HG03460 (cell line): Measurements from ENCODE around the gene AMPD2.

Source experiments
- ATAC-seq: cut with Tn5 transposase; IDR thresholded peaks from one replicate; pipeline ENCODE4 v1.9.1; 2021; ENCODE audit not compliant: unreplicated experiment

Gene AMPD2

DNA sequence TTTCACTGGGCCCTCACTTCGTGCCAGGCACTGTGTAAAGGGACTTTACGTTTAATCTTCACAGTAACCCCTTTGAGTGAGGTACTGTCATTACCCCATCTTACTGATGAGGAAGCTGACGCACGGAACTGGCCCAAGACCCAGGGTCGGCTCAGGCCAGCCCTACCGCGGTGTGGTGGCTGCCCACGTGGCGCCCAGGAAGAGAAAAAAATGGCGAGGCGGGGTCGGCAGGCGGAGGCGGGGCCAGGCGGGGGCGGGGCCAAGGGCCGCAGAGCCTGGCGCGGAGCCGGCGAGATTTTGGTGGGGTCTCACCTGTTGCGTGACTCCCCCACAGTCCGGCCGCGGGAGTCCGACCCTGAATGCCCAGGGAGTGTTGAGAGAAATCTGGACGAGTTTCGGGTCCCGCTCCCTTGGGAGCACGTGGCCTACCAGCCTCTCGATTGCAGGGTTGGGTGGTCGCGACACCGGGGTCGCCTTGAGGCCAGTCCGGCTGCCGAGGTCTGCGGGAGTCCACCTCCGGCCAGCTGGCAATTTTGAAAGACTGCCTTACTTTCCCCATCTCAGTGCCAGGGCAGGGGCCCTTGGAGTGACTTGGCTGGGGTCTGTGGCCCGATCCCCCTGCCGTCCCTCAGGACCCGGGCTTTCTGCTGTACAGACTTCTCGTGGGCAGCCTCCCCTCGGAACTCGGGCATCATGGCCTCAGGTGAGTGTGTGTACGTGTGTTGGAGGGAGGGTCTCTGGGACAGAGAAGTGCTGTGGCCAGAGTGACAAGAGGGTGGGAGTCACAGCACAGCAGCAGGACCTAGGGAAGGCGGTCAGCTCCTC, at the start of gene AMPD2, which contains the start of gene GNAT2:
AMPD2 (plus strand) TSS at position 262 of the 825 bp plus-strand sequence. CDS start 1,339 bp downstream, outside the sequence.
GNAT2 (minus strand) TSS at position 41 of the 825 bp plus-strand sequence. CDS start 6,746 bp downstream, outside the sequence.
- peak; percentile 45 for ATAC-seq

DNA sequence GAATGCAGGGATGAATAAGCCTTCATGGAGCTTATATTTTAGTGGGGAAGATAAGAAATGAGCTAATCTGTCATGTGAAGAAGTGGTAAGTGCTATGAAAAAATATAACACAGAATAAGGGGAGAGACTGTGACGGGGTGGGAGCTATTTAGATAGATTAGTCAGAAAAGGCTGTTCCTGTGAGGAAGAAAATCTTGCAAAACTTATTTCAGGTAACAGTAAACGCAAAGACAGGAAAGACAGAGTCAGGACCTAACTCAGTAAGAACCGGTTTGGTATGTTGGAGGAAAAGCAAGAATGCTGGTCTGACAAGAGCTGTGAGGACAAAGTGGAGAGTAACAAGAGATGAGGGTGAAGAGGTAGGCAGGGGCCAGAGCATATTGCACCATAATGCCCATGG, 49.2 kb upstream of the AMPD2 start:
- no peak for ATAC-seq

DNA sequence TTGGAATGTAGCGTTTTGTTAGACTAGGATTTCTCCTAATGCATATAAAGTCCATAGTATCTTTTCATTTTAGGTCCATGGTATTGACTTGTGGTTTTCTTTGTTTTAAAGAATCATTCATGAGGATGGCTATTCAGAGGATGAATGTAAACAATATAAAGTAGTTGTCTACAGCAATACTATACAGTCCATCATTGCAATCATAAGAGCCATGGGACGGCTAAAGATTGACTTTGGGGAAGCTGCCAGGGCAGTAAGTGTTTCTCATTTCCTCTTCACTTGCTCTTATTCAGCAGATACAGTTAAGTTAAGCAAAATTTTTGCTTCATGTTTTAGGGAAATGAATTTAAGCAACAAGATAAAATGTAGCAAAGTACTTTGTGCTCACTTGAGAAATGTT, 45.9 kb upstream of the AMPD2 start:
- no peak for ATAC-seq

DNA sequence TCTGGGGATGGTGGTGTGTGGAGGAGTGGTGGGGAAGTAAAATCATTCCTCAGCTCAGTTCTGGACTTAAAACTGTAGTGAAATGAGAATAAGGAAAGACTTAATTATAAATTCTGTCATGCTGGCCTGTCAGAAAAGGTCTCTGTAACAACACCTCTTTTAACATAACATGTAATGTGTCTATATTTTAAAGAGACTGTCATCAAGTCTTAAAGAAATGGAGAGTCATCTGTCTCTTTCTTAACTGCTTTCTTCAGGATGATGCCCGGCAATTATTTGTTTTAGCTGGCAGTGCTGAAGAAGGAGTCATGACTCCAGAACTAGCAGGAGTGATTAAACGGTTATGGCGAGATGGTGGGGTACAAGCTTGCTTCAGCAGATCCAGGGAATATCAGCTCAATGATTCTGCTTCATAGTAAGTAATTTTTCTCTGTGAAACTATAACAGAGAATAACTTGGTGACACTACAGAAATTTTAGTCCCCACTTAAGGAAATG, 40.6 kb upstream of the AMPD2 start:
- ATAC-seq: no peak

DNA sequence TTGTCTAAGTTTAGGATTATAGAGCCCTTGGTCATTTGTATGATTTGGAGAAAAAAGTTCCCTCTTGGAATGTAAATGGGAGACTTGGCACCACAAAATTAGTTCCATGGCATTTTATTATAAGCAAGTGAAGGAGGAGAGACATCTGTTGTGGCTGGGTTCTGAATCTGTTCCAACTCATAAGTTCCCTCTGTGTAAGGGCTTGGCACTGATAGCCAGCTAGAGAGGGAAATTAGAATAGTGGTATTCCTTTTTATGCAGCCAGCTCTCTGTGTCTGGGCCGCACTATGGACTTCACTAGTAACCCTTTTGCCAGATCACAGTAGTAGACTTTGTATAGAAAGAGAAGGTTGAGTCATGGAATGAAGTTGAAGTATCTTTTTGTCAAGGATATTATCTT, 40.1 kb upstream of the AMPD2 start:
- no peak for ATAC-seq

DNA sequence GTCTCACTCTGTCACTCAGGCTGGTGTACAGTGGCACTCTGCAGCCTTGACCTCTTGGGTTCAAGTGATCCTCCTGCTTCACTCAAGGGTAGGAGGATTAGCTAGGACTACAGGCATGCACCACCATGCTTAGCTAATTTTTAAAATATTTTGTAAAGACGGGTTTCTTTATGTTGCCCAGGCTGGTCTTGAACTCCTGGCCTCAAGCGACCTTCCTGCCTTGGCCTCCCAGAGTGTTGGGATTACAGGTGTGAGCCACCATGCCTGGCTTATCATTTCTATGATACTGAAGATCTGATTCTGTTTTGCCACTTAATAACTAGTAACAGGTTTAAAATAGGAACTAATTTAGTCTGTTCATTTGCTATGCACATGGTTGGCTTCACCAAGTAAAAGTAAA, 37.6 kb upstream of the AMPD2 start:
- ATAC-seq: no peak

DNA sequence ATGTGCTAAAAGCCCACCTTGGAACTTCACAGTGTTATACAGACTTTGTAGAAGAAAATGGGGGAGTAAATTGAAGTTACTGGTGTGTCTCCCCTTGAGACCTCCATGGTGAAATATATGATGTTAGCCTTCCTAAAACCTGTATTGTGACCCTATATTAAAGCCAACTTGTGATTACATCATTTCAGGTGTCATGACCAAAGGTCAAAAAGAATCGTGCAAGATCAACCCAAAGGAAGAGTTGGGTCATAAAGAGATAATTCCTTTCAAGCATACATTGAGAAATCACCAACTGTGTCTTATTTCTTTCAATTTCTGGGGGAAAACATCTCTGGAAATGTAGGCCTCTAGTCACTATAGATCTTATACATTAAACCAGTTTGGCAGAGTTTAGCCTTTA, 34.9 kb upstream of the AMPD2 start:
- no peak for ATAC-seq

DNA sequence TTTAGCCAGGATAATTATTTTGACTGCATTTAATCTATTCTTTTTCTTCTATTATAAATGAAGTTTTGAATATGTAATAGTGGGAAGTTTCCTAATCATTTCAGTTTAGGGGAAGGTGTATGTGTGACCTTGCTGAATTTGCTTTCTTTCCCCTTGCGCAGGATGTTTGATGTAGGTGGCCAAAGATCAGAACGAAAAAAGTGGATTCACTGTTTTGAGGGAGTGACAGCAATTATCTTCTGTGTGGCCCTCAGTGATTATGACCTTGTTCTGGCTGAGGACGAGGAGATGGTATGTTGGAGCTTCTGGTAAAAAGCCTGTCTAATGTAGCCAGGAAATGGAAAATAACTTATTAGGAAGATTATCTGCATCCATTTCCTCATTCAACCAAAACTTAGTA, 33.6 kb upstream of the AMPD2 start:
- ATAC-seq: no peak

DNA sequence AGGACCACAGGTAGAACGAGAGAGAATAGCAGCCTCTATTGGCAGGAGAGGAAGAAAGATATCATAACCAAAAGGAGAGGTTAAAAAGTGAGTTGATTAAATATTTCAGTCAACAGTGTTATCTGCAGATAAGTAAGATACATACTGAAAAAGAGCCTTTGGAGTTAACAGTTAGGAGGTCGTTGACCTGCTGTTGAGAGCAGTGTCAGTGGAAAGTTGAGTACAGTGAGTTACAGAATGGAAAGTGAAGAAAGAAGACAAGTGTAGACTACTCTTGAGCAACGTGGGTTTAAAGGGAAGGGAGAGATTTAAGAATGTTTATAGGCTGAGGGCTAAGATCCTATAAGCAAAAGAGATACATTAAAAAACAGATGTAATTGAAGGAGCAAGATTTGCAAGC, 30.5 kb upstream of the AMPD2 start:
- ATAC-seq: no peak

DNA sequence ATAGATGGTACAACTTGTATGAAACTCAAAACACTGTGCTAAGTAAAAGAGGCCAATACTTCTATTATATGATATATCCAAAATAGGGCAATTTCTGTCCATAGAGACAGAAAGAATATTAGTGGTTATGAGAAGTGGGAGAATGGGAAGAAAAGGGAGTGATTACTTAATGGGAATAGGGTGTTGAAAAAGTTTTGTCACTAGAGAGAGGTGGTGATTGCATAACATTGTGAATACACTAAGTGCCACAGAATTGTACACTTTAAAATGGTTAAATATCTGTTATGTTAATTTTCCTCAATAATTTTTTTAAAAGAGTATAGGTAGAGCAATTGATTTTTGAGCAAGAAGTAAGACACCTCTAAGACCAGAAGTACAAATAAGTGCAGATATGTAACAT, 30.0 kb upstream of the AMPD2 start:
- no peak for ATAC-seq

DNA sequence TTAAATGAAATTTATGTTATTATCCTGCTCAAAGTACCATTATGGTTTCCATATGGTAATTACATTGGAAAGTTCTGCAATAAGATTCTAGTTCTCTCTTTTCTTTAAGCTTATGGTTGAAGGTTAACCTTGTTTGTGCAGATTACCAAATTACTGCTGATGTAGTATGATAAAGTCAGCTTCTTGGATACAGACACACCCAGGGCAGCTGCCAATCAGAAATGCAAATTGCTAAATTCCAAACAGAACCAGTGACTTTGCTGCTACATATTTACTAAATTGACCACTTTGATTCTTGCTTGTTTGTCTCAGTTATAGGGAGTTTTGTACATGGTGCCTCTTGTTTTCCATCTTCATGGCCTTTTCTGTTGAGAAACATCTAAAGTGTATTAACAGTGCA, 26.7 kb upstream of the AMPD2 start:
- ATAC-seq: no peak

DNA sequence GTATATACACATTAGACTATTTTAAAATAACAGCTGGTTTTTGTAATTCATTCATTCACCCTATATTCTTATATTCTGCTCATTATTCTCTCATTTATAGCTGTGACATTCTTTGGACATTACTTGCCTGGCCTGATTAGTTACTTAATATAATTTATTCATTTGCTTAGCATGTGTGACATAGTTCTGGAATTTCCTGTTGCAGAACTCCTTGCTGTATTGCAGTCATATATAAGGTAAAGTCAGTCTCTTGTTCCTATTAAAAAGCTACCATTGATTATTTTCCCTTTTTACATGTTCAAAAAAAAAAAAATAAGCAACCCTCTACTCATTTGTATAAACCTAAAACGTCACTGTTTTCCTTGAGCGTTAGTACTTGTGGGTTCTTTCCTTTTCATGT, 24.1 kb upstream of the AMPD2 start:
- no peak for ATAC-seq

DNA sequence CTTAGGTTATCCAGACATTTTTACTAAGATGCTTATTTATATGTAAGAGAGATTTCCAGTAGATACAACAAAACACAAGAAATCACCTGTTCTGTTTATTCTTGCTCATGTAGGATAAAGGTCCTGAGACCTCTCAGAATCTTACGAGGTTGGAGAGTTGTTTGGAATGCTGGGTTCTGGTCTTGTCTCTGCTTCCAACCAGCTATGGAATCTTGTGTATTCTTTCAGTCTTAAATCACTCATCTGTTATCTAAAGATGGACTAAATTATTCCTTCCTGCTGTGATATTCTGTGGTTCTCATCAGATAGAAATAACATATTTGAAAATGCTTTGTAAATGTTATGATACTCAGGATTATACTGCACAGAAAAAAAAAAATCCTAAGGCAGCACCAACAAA, 21.5 kb upstream of the AMPD2 start:
- no peak for ATAC-seq

DNA sequence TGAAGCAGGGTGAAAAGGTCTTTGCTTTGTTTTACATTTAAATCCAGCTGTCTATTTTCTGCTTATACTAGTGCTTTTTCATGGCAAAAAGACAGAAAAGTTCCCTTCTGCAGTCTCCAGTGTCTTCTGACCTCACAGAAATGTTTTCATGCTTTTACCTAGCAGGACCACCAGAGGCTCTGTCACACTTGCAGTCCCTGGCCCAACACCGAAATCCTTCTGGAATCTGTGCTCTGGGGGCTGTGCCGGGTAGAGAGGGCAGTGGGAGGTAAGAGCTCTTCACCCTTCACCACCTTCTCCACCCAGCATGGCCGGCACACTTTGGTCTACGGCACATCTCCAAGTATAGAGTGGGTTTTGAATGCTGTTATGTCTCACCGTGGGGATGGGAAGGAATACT, 21.0 kb upstream of the AMPD2 start:
- ATAC-seq: no peak

DNA sequence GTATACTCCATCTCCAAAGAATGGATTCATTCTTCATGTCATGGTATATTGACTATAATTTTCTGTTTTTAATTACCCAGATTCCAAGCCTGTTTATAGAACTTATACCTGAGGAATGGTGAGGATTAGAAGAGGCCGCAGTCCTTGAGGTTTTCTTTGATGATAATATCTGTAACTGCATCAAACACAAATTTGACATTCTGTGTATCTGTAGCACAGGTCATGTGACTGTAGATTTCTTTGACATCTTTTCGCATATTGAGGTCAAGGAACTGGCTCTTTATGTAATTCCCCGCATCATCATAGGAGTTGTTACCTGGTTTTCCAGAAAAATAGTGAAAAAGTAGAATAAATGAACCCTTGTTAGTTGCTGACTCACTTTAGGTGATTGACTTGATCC, 16.4 kb upstream of the AMPD2 start:
- no peak for ATAC-seq

DNA sequence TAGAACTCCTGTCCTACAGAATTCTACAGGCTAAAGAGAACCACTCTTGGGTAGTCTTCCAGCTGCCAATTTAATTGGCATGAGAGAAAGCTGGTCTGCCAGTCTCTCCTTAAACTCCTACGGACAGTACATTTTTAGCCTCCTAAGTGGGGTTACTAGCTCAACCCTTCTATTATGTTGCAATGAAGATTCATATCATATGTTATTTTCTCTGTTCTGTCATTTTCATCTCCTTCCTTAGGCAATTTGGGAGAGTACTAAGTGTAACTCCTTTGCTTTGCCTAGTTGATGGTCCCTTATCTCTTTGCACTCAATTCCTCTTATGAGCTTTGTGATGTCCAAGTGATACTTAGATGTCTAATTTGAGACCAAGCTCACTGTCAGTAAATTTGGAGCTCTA, 14.3 kb upstream of the AMPD2 start:
- no peak for ATAC-seq

DNA sequence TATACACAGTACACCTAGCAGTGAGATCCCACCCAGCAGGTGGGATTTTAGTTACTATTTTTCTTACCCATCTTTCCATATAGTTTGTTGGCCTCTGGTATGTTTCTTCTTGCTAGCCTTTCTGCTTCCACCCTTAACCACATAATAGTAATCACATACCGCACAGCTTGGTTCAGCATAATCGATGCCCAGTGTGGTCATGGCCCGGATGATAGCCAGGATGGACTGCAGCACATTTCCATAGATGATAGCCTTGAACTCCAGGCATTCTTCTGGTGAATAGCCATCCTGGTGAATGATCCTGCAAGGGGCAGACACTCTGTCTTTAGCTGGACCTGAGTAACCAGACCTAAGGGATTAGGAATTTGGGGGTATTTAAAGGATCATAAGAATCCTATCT, 9.8 kb upstream of the AMPD2 start:
- ATAC-seq: no peak

DNA sequence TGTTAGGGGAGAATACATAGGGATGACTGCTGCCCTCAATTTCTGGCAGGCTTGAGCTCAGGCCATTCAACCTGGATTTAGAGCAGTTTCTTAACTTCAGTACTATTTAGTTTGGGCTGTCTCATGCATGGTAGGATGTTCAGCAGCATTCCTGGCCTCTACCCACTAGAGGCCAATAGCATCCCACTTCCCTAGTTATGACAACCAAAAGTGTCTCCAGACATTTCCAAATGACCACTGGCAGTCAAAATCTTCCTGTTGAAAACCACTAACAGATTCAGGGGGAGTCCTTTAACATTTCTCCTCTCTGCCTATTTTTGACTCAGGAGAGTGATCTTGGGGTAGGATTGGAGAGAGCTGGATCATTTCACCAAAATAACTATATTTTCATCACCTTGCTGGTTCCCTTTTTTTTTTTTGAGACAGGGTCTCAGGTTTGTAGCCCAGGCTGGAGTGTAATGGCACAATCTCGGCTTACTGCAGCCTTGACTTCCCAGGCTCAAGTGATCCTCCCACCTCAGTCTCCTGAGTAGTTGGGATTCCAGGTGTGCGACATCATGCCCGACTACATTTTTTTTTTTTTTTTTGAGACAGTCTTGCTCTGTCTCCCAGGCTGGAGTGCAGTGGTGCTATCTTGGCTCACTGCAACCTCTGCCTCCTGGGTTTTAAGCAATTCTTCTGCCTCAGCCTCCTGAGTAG, 8.9 kb upstream of the AMPD2 start:
- ATAC-seq: no peak

DNA sequence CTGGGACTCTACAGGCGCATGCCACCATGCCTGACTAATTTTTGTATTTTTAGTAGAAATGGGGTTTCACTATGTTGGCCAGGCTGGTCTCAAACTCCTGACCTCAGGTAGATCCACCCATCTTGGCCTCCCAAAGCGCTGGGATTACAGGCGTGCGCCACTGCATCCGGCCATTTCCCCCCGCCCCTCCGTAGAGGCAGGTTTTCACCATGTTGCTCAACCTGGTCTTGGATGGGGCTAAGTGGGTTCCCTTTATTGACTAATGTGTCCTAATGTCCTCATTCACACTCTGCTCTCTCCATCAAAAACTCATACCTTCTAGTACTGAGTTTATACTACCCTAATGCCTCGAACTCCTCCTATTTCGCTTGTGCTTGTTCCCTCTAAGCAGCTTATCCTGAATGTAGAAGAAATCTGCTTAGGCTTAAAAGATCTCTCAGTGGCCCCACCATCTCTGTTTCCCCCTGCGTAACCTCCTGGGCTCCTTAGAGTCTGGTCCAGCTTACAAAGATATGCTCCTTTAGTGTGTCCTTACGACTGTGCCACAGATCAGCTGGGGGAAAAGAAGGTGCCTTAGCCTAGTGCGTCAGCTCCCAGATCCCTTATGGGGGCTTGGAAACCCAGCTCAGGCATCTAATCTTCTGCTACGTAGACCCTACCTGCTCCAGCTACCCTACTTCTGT, 8.2 kb upstream of the AMPD2 start:
- no peak for ATAC-seq

DNA sequence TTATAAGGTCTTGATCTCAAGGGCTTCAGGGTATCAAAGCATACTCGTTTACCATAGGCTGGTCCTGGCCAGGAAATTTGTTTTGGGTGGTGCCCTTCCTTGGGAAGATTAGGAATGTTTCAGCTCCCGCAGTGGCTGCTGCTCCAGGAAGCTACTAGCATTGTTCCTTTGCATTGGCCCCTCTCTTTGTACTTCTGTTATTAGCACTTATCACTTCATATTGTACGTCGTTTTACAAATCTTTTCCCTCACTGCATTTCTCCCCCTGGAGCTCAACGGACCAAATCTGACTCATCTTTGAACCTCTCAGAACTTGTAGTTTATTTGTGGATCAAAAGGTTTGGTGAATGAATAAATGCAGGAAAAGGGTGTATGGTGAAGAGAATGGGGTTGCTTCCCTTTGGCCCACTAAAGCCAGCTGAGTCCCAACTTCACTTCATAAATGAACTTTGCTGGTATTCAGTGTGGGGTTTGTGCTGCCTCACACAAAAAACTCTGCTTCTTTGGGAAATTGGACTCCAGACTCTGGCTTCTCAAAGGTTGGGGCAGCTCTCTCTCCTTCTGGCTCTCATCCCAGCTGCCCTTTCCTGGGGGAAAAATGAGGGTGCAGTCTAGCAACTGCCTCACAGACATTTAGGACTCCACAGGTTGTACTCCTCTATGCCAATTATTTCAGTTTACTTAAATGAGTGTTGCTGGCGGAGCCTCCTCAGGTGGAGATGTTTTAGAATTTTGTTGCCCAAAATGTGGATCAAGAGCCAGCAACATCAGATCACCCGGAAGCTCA, 6.1 kb upstream of the AMPD2 start:
- ATAC-seq: no peak

DNA sequence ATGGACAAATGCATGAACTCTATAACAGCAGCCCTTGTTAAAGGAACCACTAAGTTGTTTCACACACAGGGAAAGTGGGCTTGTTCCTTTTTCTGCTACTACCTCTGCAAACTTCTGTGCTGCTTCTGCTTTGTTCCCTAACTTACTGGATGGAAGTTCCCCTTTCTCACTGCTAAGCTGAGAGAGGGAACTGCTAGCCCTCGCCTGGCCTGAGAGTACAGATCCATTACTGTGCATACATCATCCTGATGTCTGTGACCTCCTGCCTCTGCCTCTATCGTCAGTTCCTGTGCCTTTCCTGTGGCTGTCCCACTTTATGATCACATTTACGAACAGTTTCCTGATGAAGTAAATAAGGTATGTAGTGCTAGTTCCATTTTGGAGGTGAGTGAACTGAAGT, 3.8 kb upstream of the AMPD2 start:
- ATAC-seq: no peak
